ENCODE measurements around the gene DDIT3.

Gene DDIT3

DNA sequence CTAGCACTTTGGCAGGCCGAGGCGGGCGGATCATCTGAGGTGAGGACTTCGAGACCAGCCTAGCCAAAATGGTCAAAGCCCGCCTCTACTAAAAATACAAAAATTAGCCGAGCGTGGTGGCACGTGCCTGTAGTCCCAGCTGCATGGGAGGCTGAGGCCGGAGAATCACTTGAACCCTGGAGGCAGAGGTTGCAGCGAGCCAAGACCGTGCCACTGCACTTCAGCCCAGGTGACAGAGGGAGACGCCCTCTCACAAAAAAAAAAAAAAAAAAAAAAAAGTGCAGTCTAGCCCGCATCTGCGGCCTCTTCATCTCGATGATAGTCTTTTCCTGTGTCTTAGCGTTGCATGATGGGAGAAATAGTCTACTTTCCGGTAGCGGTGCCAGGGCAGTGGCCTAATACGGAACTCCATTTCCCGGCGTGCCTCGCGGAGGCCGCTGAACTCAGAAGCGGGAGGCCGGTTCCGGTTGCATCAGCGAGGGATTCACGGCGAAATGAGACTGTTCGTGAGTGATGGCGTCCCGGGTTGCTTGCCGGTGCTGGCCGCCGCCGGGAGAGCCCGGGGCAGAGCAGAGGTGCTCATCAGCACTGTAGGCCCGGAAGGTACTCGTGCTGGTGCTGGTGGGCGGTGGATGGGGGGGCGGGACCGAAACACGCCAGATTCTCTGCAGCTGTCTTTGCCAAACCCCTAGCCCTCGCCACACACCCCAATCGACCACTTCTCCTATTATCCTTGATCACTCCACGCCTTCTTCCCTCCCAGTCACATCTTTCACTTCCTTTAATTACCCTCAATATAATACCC is 32.5 kb downstream of the DDIT3 start, which contains the start of gene MARS1:
TSS of gene MARS1 (plus strand) at position 472 of the 805 bp plus-strand sequence. CDS start at position 495, 23 bp downstream.
- H3K36me3 ChIP-seq (ENCODE audit: control insufficient read depth in 5 of 5, insufficient read depth in 5 of 5, low read length in 5 of 5): peaks cover 8 to 34% (median 31%) of the 10 kb centered on the region in 5 donors
- peak within 1 kb of the TSS; percentile 86 to 94 (median 88) for H3K4me3 ChIP-seq (ENCODE audit: low read depth in 1 of 5, low read length in 5 of 5)
- H3K9ac ChIP-seq (ENCODE audit: low read length in 5 of 5): peak within 1 kb of the TSS; percentile 12 to 96 (median 89)
- H3K4me1 ChIP-seq (ENCODE audit: control insufficient read depth in 5 of 5, insufficient read depth in 5 of 5, low read length in 5 of 5): peaks cover 0 to 20% (median 16%) of the 10 kb centered on the region in 5 donors
- no peaks in the 10 kb centered on the region for H3K9me3 ChIP-seq (ENCODE audit: control insufficient read depth in 5 of 5, low read length in 5 of 5)
- H3K27me3 ChIP-seq (ENCODE audit: control insufficient read depth in 5 of 5, insufficient read depth in 4 of 5, low read length in 5 of 5): no peaks in the 10 kb centered on the region
- H3K27ac ChIP-seq (ENCODE audit: low read depth, low read length): peak within 1 kb of the TSS; percentile 77

DNA sequence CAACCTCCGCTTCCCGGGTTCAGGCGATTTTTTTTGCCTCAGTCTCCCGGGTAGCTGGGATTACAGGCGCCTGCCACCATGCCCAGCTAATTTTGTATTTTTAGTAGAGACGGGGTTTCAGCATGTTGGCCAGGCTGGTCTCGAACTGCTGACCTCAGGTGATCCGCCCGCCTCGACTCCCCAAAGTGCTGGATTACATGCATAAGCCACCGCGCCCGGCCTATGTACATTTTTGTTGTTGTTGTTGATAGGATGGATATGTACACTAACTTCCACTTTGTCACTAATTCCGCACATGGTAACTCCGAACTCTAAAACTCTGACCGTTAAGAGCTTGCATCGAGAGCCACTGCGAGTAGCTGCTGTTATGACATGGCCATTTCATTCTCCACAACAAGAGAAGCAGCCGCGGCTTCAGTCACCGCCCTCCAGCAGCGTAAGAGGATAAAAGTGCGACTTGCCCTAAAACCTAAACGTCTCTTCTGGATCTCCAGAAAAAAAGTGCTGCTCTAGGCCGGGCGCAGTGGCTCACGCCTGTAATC is 33.2 kb downstream of the DDIT3 start:
- no peaks in the 10 kb centered on the region for H3K27me3 ChIP-seq (ENCODE audit: control insufficient read depth in 5 of 5, insufficient read depth in 4 of 5, low read length in 5 of 5)
- peaks cover 8 to 29% (median 26%) of the 10 kb centered on the region in 5 donors for H3K36me3 ChIP-seq (ENCODE audit: control insufficient read depth in 5 of 5, insufficient read depth in 5 of 5, low read length in 5 of 5)
- H3K9ac ChIP-seq (ENCODE audit: low read length in 5 of 5): no peak overlapping the region
- peaks cover 0 to 20% (median 16%) of the 10 kb centered on the region in 5 donors for H3K4me1 ChIP-seq (ENCODE audit: control insufficient read depth in 5 of 5, insufficient read depth in 5 of 5, low read length in 5 of 5)
- no peaks in the 10 kb centered on the region for H3K9me3 ChIP-seq (ENCODE audit: control insufficient read depth in 5 of 5, low read length in 5 of 5)
- H3K27ac ChIP-seq (ENCODE audit: low read depth, low read length): no peak overlapping the region
- peak overlapping the region; percentile 61 to 90 (median 86) for H3K4me3 ChIP-seq (ENCODE audit: low read depth in 1 of 5, low read length in 5 of 5)

DNA sequence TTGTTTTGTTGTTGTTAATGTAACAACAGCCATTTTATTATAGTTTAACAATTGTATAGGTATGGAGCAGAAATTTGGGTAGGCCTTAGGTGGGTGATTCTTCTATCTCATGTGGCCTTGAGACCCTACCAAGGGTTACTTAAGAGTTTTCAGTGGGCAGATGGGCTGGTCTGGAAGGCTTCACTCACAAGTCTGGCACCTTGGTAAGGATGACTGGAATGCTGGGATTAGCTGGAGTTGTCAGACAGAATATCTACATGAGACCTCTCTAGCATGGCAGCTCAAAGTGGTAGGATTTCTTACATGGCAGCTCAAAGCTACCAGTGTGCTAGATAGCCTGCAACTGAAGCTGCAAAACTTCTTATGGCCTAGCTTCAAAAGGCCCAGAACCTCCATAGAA is 34.6 kb downstream of the DDIT3 start:
- Histone ChIP-seq H3K36me3 (ENCODE audit: control insufficient read depth in 5 of 5, insufficient read depth in 5 of 5, low read length in 5 of 5) (peaks cover 0 to 18% (median 15%) of the 10 kb centered on the region in 5 donors), H3K4me1 (ENCODE audit: control insufficient read depth in 5 of 5, insufficient read depth in 5 of 5, low read length in 5 of 5) (peaks cover 0 to 20% (median 16%) of the 10 kb centered on the region in 5 donors), H3K9me3 (ENCODE audit: control insufficient read depth in 5 of 5, low read length in 5 of 5) (no peaks in the 10 kb centered on the region), H3K27ac (ENCODE audit: low read depth, low read length) (no peak overlapping the region), H3K9ac (ENCODE audit: low read length in 5 of 5) (no peak overlapping the region), H3K27me3 (ENCODE audit: control insufficient read depth in 5 of 5, insufficient read depth in 4 of 5, low read length in 5 of 5) (peaks cover 0 to 2% (median 0%) of the 10 kb centered on the region in 5 donors), H3K4me3 (ENCODE audit: low read depth in 1 of 5, low read length in 5 of 5) (no peak overlapping the region)

DNA sequence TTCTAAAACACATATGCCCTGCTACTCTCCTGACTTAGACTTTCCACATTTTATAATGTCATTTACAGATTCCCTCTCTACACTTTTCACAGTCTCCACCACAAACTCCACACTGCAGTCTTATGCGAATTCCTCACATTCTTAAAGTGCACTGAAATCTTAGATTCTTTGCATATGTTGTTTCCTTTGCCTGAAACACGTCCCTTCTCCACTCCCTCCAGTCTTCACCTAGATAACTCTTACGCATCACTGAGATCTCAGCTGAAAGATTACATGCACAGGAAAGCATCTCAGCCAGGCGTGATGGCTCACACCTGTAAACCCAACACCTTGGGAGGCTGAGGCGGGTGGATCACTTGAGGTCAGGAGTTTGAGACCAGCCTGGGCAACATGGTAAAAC is 36.8 kb downstream of the DDIT3 start:
- H3K9ac ChIP-seq (ENCODE audit: low read length in 5 of 5): no peak overlapping the region
- H3K27ac ChIP-seq (ENCODE audit: low read depth, low read length): no peak overlapping the region
- H3K4me1 ChIP-seq (ENCODE audit: control insufficient read depth in 5 of 5, insufficient read depth in 5 of 5, low read length in 5 of 5): peaks cover 0 to 22% (median 13%) of the 10 kb centered on the region in 5 donors
- peaks cover 0 to 4% (median 0%) of the 10 kb centered on the region in 5 donors for H3K27me3 ChIP-seq (ENCODE audit: control insufficient read depth in 5 of 5, insufficient read depth in 4 of 5, low read length in 5 of 5)
- H3K36me3 ChIP-seq (ENCODE audit: control insufficient read depth in 5 of 5, insufficient read depth in 5 of 5, low read length in 5 of 5): no peaks in the 10 kb centered on the region
- no peak overlapping the region for H3K4me3 ChIP-seq (ENCODE audit: low read depth in 1 of 5, low read length in 5 of 5)
- no peaks in the 10 kb centered on the region for H3K9me3 ChIP-seq (ENCODE audit: control insufficient read depth in 5 of 5, low read length in 5 of 5)

DNA sequence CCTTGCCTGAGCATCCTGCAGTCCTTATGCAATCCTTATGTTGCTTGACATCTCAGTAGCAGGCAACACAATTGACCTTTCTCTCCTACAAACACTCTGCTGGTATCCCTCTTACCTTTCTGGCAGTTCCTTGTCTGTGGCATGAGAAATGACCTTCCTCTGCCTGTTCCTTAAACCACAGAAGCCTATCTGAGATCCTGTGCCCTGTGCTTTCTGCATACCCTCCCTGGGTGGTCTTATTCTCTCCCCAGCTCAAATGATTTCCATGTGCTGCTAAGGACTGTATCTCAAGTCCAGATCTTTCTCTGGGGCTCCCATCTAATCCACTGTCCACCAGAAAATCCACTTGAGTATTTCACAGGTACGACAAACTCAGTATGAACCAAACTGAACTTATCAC is 38.6 kb downstream of the DDIT3 start:
- Histone ChIP-seq H3K27me3 (ENCODE audit: control insufficient read depth in 5 of 5, insufficient read depth in 4 of 5, low read length in 5 of 5) (peaks cover 0 to 12% (median 3%) of the 10 kb centered on the region in 5 donors), H3K4me3 (ENCODE audit: low read depth in 1 of 5, low read length in 5 of 5) (no peak overlapping the region), H3K27ac (ENCODE audit: low read depth, low read length) (no peak overlapping the region), H3K36me3 (ENCODE audit: control insufficient read depth in 5 of 5, insufficient read depth in 5 of 5, low read length in 5 of 5) (no peaks in the 10 kb centered on the region), H3K9ac (ENCODE audit: low read length in 5 of 5) (no peak overlapping the region), H3K4me1 (ENCODE audit: control insufficient read depth in 5 of 5, insufficient read depth in 5 of 5, low read length in 5 of 5) (peaks cover 0 to 18% (median 7%) of the 10 kb centered on the region in 5 donors), H3K9me3 (ENCODE audit: control insufficient read depth in 5 of 5, low read length in 5 of 5) (no peaks in the 10 kb centered on the region)

DNA sequence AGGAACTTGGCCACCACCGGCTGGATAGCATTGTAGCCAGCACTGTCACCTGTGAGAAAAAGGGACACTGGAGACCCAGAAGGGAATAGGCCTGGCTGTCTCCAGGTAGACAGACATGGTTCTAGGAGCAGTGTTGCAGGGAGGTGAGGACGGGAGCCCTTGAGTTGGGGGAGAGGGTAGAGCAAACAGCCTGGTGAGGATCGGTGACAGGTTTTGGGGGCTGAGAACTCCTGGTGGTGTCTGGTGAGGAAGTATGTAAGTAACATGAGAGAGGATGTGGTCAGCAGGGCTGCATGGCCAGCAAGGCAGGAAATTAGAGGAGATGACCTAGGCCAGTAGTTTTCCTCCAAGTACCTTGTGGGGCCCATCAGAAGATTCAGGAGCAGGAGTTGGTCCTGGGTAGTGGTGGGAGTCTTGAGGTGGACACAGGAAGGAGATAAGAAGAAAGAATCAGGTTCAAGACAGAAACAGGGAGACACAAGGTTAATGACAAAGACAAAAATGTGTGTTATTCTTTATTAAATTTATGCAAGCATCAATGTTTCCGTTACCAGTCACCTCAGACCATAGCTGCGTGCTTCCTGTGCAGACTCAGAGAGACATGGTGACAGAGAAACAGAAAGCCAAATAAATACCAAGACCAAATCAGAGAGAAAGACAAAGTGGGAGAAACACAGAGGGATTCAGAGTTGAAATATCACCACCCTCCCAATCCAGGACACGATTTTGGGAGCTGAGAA is 40.8 kb downstream of the DDIT3 start, which contains the start of gene ARHGAP9:
TSS of gene ARHGAP9 (minus strand) at position 491 of the 740 bp plus-strand sequence. CDS start at position 31, 460 bp downstream.
- H3K4me3 ChIP-seq (ENCODE audit: low read depth in 1 of 5, low read length in 5 of 5): peak within 1 kb of the TSS in 1 of 5 donors; percentile 63
- H3K36me3 ChIP-seq (ENCODE audit: control insufficient read depth in 5 of 5, insufficient read depth in 5 of 5, low read length in 5 of 5): peaks cover 0 to 5% (median 0%) of the 10 kb centered on the region in 5 donors
- H3K27ac ChIP-seq (ENCODE audit: low read depth, low read length): no peak within 1 kb of the TSS
- peaks cover 0 to 35% (median 27%) of the 10 kb centered on the region in 5 donors for H3K4me1 ChIP-seq (ENCODE audit: control insufficient read depth in 5 of 5, insufficient read depth in 5 of 5, low read length in 5 of 5)
- peaks cover 4 to 31% (median 21%) of the 10 kb centered on the region in 5 donors for H3K27me3 ChIP-seq (ENCODE audit: control insufficient read depth in 5 of 5, insufficient read depth in 4 of 5, low read length in 5 of 5)
- H3K9ac ChIP-seq (ENCODE audit: low read length in 5 of 5): peak within 1 kb of the TSS in 1 of 5 donors; percentile 37
- H3K9me3 ChIP-seq (ENCODE audit: control insufficient read depth in 5 of 5, low read length in 5 of 5): no peaks in the 10 kb centered on the region

DNA sequence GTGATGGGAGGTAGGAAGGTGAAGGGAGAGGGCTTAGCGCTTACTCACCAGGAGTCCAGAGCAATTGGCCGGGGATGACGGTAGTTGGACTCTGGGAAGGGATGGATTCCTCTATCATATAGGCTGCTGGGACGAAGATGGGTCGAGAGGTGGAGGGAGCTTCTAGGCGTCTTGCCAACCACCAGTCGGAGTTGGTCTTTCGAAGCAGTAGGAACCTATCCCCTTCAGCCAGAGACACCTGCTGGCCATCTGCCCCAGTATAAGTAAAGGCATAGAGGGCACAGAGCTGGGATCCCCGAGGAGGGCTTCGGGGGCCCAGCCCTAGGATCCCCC is 41.3 kb downstream of the DDIT3 start:
- Histone ChIP-seq H3K27me3 (ENCODE audit: control insufficient read depth in 5 of 5, insufficient read depth in 4 of 5, low read length in 5 of 5) (peaks cover 7 to 37% (median 26%) of the 10 kb centered on the region in 5 donors), H3K9ac (ENCODE audit: low read length in 5 of 5) (peak overlapping the region in 1 of 5 donors; percentile 37), H3K36me3 (ENCODE audit: control insufficient read depth in 5 of 5, insufficient read depth in 5 of 5, low read length in 5 of 5) (peaks cover 0 to 10% (median 0%) of the 10 kb centered on the region in 5 donors), H3K4me1 (ENCODE audit: control insufficient read depth in 5 of 5, insufficient read depth in 5 of 5, low read length in 5 of 5) (peaks cover 0 to 35% (median 27%) of the 10 kb centered on the region in 5 donors), H3K27ac (ENCODE audit: low read depth, low read length) (no peak overlapping the region), H3K4me3 (ENCODE audit: low read depth in 1 of 5, low read length in 5 of 5) (no peak overlapping the region), H3K9me3 (ENCODE audit: control insufficient read depth in 5 of 5, low read length in 5 of 5) (no peaks in the 10 kb centered on the region)

DNA sequence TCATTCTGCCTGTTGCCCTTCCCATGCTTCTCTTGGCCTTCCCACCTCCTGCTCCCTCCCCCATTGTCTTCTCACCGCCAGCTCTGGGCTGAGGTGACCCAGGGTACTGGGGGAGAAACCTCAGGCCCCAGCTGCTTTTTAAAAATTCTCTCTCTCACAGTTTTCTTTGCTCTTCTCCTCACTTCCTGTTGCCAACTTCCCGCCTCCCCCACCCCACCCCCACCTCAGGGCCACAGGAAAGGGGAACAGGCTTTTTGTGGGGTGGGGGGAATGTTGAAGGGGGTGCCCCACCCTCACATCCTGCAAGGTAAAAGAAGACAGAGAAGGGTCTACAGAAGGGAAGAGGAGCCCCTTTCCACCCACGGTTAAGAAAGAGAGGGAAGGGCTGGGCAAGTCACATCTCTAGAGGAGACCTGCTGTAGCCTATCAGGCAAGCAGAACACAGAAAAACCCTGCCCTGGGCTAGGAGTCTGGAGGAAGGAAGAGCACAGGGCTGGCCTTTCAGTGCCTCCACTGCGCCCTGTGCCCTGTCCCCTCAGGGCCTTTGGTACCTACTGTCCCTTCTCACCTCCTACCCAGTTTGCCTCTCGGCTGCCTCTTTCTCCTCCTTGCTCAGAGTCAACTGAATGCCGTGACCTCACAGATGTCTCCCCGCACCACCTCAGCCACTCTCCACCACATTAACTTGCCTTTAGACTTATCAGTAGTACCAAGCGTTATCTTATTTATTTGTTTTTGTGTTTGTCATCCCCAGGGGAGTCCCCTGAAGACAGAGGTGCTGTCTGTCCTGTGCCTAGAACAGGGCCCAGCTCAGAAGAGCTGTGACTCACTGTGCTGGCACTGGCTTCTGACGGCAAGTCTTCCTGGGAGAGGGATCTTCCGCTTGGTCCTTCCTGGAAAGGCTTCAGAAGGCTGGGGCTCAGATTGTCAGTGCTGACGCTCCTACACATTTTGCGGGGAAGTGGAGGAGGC is 42.3 kb downstream of the DDIT3 start:
- Histone ChIP-seq H3K27ac (ENCODE audit: low read depth, low read length) (peak overlapping the region; percentile 18), H3K27me3 (ENCODE audit: control insufficient read depth in 5 of 5, insufficient read depth in 4 of 5, low read length in 5 of 5) (peaks cover 7 to 41% (median 31%) of the 10 kb centered on the region in 5 donors), H3K9ac (ENCODE audit: low read length in 5 of 5) (peak overlapping the region in 3 of 5 donors; percentile 48 to 71 (median 68)), H3K4me3 (ENCODE audit: low read depth in 1 of 5, low read length in 5 of 5) (peak overlapping the region; percentile 39 to 63 (median 53)), H3K4me1 (ENCODE audit: control insufficient read depth in 5 of 5, insufficient read depth in 5 of 5, low read length in 5 of 5) (peaks cover 0 to 35% (median 27%) of the 10 kb centered on the region in 5 donors), H3K36me3 (ENCODE audit: control insufficient read depth in 5 of 5, insufficient read depth in 5 of 5, low read length in 5 of 5) (peaks cover 0 to 14% (median 0%) of the 10 kb centered on the region in 5 donors), H3K9me3 (ENCODE audit: control insufficient read depth in 5 of 5, low read length in 5 of 5) (no peaks in the 10 kb centered on the region)
